GM19372 (cell line): ENCODE measurements around the gene PICALM.
"Not testable (repeated sequence)": the region's sequence is repeated elsewhere in the genome, so short reads cannot be mapped to it uniquely, and the experiment has no call there.

ENCODE experiments used
- ATAC-seq: cut with Tn5 transposase; IDR thresholded peaks from one replicate; pipeline ENCODE4 v1.9.1; 2021; ENCODE audit warnings: mild to moderate bottlenecking, low read depth, moderate library complexity; ENCODE audit not compliant: unreplicated experiment

Gene PICALM

GRCh38 chr11:86002431-86002830 lies 66.5 kb downstream of the PICALM start:
- ATAC-seq, result no peak

GRCh38 chr11:85991508-85991907 lies 77.4 kb downstream of the PICALM start:
- no peak for ATAC-seq

- ATAC-seq, result no peak
These were observed 79.1 kb downstream of the PICALM start for GRCh38 chr11:85989746-85990145.

GRCh38 chr11:85988780-85989179 lies 80.1 kb downstream of the PICALM start:
- ATAC-seq, result no peak

GRCh38 chr11:85977751-85978160 lies 91.1 kb downstream of the PICALM start:
- no peak for ATAC-seq

GRCh38 chr11:85976525-85976924 lies 92.4 kb downstream of the PICALM start:
- no peak for ATAC-seq

- ATAC-seq, result no peak
These were observed 94.8 kb downstream of the PICALM start for GRCh38 chr11:85974122-85974521.

- ATAC-seq, result no peak
These were observed 98.3 kb downstream of the PICALM start for GRCh38 chr11:85970593-85970992.

- ATAC-seq, result no peak
These were observed 101.4 kb downstream of the PICALM start for GRCh38 chr11:85967457-85967856.

GRCh38 chr11:85965202-85965601 lies 103.7 kb downstream of the PICALM start:
- ATAC-seq, result no peak

GRCh38 chr11:85961930-85962363 lies 106.9 kb downstream of the PICALM start:
- ATAC-seq, result no peak

- no peak for ATAC-seq
These were observed 107.8 kb downstream of the PICALM start for GRCh38 chr11:85961130-85961529.

GRCh38 chr11:85960678-85961077 lies 108.2 kb downstream of the PICALM start:
- no peak for ATAC-seq

GRCh38 chr11:85955531-85955930 lies 113.4 kb downstream of the PICALM start:
- no peak for ATAC-seq

- ATAC-seq, result no peak
These were observed 115.3 kb downstream of the PICALM start for GRCh38 chr11:85953491-85954143.

- ATAC-seq, result not testable (repeated sequence)
These were observed 116.8 kb downstream of the PICALM start for GRCh38 chr11:85952108-85952485.

- ATAC-seq, result no peak
These were observed 117.3 kb downstream of the PICALM start for GRCh38 chr11:85951428-85952107.

- no peak for ATAC-seq
These were observed 117.9 kb downstream of the PICALM start for GRCh38 chr11:85951049-85951405.

- no peak for ATAC-seq
These were observed 118.4 kb downstream of the PICALM start for GRCh38 chr11:85950317-85951048.

- ATAC-seq, result no peak
These were observed 119.1 kb downstream of the PICALM start for GRCh38 chr11:85949798-85950197.

- no peak for ATAC-seq
These were observed 120.0 kb downstream of the PICALM start for GRCh38 chr11:85948884-85949283.
